HG03442 (cell line): ENCODE measurements around the gene ADCY7.
"Not testable (repeated sequence)": the region's sequence is repeated elsewhere in the genome, so short reads cannot be mapped to it uniquely, and the experiment has no call there.

Experiments
- ATAC-seq: cut with Tn5 transposase; IDR thresholded peaks from one replicate; pipeline ENCODE4 v1.9.1; 2021; ENCODE audit warnings: mild to moderate bottlenecking, moderate library complexity; ENCODE audit not compliant: unreplicated experiment

Gene ADCY7

DNA sequence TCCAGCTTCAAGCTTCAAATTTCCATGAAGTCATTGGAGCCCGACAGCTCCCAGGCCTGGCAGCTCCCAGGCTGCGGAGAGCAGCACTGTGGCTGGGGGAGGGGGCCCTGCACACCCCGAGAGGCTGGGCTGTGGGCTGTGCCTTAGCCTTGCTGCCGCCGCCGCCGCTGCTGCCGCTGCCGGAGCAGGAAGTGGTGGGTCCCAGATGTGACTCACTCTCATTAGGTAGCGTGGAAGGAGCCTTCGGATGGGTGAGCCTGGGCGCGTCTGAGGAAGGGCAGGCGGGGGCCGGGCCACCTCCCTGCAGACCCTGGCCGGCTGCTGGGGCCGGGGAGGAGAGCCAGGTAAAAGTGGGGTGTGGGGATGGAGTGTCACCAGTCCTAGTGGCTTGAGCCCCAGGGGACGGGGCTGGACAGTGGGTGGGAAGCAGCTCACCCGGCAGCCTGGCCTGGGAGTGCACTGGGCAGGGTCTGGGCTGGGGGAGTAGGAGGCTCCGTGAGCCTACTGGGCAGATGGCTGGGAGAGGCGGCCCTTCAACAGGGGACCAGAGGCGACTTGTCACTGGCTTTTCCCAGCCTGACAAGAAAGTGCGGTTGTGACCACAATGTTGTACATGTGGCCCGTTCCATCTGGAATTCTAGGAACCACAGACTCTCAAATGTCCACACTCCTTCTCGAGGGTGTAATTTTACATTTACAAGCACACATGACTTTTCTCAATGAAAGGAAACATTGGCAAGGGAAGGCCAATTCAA is at the start of gene ADCY7:
TSS of gene ADCY7 (plus strand) at position 215 of the 755 bp plus-strand sequence. CDS start 21,629 bp downstream, outside the sequence.
- peak; percentile 82 for ATAC-seq

DNA sequence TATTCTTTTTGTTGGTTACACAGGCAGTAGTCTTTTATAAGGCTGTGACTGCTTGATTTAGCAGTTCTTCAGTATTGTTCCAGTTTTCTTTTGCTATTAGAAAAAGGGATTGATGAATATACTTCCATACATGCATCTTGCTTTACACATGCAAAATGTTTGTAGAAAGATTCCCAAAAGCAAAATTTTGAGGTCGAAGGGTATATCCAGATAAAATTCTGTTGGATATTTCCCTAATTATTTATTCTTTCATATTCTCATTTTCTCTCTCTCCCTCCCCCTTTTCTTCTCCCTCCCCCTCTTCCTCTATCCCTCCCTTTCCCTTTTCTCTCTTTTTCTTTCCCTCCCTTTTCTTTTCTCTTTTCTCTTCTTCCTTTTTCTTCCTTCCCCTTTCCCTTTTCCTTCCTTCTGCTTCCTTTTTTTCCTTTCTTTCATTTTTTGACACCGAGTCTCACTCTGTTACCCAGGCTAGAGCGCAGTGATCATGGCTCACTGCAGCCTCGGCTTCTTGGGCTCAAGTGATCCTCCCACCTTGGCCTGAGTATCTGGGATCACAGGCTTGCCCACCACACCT is 46.9 kb upstream of the ADCY7 start:
- no peak for ATAC-seq

DNA sequence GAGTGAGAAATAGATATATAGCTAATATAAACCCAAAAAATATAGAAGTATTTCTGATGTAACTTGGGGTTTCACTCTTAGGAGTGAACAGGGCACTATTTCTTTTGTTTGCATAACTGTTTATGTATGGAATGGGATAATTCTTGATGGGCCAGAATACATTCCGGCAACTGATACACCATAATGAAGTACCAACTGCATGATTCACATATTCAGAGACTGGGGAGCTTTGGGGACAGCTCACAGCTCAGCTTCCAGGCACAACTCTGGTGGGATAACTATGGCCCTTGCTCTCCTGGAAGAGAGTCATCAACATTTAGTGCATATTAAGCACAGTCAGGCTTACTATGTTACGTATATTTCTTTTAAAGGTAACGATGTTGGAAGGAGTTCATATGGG is 42.1 kb upstream of the ADCY7 start:
- no peak for ATAC-seq

DNA sequence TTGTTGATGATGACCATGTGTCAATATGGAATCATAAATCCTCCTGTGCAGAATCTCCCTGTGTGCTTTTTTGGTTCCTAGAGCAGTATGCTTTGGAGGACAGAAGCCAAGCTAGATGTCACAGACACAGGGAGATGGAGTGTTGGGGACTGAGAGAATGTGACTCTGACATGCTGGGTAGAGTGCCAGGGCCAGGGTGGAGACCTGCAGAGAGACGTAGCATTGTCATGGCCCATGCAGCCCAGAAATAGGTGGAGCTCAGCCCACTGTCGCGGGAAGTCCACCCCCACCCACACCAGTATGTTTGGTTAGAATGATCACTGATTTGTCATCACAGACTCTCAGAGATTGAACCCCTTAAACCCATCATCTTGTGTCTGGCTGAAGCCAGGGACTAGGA is 39.2 kb upstream of the ADCY7 start:
- ATAC-seq, result no peak

DNA sequence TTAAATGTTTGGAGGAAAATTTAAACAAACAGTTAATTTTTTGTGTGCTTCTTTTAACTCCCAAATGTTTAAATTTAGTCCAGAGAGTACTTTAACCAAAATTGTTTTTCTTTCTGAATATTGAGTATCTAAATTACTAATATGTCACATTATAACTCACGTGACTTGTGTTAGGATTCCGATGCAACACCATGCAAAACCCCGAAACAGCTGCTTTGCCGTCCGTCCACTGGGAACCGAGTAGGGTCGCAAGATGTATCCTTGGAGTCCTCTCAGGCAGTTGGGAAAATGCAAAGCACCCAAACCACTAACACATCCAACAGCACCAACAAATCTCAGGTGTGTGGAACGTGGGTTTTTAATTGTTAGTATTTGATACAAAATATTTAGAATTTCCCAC is 38.7 kb upstream of the ADCY7 start:
- no peak for ATAC-seq

DNA sequence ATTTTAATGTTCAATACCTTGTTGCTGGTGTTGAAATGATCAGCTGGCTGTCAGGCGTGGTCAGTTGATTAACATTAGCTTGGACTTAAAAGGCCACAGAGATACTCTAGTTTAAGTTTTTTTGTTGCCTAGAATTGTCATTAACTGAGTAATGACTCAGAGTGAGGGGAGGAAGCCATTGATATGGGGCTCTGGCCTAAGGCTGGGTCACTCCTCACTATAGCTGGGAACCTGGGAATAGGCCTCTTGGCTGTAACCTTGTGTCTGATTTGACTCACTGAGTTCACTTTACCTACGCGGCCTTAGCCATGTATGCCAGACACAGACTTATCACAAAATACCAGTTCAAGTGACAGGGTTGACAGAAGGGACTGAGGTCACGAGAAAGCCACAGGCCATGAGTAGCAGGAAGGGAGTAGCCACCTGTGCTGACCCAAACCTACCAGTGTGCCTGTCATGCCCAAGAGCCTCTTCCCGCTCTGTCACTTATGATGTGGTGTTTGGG is 37.9 kb upstream of the ADCY7 start:
- no peak for ATAC-seq

DNA sequence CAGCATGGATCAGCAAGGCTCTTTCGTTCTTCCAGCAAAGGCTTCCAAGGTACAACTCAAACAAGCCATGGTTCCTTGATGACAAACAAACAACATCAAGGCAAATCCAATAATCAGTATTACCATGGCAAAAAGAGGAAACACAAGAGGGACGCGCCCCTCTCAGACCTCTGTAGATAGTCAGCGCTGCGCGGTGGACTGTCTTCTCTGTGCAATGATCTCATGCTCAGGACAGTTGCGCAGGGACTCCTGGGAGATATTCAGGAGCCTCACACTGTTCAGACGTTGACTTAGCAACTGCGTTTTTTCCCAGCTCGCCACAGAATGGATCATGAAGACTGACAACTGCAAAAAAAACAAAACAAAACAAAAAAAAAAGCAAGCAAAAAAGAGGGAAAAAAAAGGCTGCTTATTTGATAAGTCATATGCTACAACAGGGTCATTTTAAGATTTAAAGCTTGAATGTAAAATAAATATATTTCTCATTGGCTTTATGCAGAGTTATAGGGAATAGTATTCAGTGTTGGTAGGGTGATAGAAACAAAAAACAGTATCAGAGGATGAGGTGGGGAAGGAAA is 37.1 kb upstream of the ADCY7 start:
- ATAC-seq, result no peak

DNA sequence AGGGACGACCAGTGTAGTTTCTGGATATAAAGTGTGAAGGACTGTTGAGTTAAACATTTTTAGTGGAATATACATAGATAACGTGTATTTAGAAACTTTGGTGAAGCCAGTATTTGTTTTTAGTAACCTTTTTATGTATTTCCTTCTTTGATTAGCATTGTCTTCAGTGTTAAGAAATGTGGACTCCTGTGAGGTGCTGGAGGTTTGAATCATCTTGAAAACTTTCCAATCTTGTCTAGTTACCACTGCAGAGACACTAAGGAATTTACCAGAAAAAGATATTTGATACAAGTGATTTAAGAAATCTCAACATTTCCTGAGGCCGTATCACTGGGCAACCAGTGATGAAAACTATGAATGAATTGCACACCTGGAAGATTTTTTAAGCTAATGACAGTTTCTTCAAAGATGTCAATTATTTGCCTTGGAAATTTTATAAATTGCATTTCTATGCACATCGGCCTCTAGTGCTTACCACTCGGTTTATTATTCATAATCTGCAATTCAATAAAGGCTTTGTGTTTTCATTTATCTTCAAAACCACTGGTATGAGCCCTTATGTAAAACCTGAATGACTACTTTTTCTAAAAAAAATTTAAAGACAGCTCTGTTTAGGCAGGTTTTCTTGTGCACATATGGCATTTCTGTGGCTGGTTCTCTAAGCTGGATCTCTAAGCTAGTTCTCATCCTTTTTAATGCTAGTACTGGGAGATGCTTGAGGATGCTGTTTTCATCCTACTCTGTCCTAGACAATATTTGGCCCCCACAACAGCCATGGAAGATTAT is 31.4 kb upstream of the ADCY7 start:
- ATAC-seq, result no peak

DNA sequence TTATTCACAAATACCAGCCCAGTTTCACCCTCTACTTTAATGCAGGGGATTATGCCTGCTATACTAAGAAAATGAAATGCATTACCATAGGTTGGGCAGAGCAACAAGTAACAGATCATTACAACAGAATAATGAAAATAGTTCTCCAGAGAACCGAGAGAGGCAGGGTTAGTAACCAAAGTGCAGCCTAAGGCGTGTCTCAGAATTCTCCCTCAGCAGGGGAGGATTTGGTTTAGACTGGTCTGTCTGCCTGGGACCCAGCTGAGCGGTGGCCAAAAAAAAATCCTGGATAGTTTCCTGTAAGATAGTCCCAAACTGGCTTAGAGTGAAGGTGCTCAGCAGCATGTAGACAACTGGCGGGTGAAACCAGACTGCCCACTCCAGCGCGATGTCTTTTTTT is 30.8 kb upstream of the ADCY7 start:
- ATAC-seq, result no peak

DNA sequence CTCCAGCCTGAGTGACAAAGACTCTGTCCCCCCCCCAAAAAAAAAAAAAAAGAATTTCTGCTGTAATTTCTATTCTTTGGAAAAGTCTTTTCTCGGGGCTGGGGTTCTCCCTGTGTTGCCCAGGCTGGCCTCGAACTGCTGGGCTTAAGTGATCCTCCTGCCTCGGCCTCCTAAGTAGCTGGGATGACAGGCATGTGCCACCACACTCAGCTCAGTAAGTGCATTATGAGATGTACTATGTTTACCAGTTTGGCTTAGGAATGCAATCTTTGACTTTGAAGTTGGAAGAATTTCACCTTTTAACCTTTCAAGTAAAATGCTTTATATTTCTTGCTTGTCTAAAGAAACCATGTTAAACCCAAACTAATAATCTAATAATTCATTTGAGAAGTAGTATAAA is 28.0 kb upstream of the ADCY7 start:
- ATAC-seq, result no peak

DNA sequence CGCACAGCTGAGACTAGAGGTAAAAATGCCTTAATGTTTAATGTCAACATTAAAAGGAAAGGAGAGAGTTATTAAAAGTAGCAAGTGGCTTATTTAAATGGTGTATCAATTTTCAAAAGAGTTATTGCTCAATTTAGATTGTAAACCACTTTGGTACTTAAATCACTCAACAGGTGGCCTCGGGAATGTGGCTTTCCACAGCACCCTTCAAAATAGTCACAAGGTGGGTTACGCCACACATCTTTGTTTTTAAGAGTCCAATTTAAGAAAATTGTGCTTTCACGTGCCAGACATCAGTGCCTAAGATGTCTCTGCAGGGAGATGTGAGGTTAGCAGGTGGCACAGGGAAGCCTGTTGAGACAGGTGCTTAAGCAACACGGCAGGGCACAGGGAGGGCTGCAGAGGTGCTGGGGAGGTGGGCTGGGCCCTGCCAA is 27.5 kb upstream of the ADCY7 start:
- ATAC-seq, result no peak

DNA sequence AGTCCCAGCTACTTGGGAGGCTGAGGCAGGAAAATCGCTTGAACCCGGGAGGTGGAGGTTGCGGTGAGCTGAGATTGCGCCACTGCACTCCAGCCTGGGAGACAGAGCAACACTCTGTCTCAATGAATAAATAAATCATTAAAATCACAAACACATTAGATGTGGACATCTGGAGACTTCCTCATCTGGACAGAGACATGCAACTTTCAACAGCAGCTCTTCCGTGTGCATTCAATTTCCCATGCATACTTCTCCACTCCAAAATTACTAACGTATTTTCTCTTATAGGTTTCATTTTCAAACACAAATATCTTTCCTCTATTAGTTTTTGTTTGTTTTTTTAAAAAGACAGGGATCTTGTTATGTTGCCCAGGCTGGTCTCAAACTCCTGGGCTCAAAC is 23.3 kb upstream of the ADCY7 start:
- not testable (repeated sequence) for ATAC-seq

DNA sequence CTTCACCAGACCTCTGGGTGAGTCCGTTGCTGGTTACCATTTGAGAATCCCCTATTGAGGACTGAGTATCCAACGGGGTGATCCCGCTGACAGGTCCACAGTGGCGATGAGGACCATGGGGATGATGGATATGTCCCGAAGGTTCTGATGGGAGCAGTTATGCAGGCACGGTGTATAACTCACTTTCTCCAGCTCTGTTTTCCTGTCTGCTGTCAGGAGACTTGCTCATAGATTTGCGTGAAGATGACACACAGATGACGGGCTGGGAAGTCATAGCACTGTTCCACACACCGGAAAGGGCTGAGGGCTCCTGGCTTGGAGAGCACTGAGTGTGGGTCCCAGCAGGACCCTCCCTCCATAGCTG is 22.2 kb upstream of the ADCY7 start:
- ATAC-seq, result no peak

DNA sequence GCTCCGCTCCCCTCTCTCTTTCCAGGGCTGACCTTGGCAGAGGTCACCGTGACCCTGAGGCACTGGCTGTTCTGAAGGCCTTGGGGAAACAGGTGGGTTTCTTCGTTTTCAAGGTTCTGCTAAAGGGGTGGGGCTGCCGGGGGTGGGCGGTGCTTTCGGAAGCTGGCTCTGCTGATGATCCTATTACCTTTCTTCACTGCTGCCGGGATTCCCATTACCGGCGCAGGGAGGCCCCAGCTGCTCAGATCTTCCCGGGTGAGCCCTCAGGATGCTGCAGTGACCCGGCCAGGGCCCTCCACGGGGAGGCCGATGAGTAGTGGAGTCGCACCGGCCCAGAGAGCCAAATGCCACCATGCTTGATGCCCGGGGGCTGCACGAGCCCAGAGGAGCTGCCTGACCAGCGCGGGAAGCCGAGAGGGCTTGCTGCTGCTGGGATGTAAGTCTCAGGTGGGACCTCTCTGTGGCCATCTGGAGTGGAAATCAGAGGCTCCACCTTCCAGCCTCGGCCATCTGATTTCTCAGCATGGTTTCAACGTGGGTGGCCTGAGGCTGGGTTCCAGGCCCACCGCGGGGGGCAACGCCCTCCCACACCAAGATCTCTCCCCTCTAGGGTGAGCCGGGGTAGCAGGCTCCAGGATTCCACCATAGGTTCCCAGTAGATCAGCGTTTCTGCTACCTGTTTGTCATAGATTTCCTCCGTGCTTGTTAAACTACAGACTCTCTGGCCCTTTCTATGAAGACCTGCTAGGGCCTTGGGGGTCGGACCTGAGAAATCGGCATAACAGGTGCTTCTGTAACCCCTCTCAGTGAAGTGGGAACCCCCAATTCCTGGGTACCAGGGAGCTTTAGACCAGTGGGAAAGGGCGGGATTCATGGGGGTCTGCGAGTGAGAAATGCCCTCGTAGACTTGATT is 21.6 kb upstream of the ADCY7 start:
- ATAC-seq, result no peak

DNA sequence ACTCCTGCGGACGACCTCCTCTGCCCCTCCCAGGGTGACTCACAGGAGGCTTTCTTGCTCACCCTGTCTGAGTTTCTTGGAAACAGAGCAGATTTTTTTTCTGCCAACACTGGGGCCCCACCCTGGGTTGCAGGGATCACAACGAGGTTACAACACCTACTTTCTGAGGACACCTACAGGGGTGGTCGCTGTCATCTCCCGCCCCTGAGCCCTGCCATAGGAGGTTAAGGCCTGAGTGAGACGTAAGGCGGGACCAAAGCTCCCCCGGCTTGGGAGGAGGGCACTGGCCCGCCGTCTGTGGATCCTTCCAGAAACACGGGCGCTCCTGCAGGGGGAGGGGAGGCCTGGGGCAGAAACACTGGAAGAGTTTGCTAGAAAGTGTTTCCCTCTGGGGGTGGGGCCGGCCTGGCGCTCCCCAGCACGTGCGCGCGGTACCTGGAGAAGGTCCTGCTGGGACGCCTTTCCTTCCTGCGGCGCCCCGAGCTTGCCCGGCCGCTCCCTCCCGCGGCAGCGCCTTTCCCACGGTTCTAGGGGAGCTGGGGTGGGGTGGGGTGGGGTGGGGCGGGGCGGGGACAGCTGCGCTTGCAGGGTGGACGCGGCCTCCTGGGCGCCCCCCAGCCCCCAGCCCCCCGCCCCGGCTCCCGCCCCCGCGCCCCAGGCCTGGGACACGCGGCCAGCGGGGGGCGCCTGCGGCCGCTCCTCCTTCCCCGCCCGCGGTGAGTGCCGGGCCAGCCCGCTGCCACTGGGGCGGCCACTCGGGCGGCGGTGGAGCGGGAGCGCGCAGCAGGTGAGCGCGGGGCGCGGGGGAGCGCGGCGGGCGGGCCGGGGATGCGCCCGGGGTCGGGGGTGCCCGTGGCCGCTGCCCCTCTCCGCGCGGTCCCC is 20.7 kb upstream of the ADCY7 start:
- ATAC-seq, result peak; percentile 62

DNA sequence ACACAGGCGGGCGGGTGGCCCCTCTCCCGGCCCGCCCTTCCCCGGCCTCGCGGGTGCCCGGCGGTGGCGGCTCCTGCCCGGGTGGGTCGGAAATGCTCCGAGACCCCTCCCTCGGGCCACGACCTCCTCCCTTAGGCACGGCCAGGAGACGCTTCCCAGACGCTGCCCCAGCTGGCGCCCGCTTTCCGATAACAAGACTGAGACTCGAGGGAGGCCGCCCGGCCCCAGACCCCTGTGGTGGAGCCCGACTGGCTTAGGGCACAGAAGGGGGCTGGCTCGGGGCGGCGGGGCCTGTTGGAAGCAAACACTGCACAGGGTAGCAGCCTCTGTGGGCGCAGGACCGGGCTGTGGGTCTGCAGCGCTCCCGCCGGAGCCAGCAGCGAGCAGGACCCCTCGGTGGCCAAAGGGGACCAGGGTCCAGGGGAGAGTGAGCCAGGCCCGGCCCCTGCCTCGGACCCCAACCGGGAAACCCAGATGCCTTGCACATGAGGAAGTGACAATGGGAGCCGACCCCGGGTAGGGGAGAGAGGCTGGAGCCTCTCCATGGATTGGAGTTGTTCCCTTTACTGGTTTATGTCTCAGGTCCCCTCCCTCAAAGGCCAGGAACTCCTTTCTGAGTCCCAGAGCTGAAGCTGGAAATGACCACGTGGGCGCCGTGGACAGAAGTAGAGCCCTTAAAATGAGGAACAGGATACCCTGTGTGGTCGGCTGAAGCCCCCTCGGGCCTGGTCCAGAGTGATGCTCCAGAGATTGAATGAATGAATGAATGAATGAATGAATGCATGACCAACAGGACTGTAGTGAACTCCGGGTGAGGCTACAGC is 19.8 kb upstream of the ADCY7 start:
- peak; percentile 20 for ATAC-seq

DNA sequence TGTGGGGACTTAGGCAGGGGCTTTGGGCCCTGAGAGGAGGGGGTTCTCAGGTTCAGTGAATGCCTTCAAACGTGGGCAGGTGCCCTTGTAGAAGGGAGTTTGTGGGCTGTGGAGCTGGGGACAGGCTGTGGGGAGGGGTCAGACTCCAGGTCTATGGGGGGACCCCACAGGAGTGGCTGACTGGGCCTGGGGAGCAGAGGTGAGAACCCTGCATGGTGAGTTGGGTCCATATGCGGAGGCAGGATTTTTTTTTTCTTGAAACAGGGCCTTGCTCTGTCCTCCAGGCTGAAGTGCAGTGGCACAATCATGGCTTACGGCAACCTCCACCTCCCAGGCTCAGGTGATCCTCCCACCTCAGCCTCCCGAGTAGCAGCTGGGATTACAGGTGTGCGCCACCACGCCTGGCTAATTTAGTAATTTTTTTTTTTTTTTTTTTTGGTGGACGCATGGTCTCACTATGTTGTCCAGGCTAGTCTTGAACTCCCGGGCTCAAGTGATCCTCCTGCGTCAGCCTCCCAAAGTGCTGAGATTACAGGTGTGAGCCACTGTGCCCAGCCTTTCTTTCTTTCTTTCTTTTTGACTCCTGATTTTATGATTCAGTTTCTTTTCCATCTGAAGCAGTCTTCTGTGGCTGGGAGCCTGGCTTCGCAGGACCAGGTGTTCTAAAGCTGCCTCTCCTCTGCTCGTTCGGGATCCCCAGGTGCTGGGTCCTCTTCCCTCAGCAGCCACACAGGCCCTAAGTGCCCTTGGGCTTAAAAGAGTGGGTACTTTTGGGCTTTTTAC is 19.0 kb upstream of the ADCY7 start:
- no peak for ATAC-seq
